ENCODE data around the gene SNX25.

GRCh38 chr4:185225940-185226339, 16.5 kb downstream of the SNX25 start:
- TF ChIP-seq CTCF (IDR thresholded peaks at IDR 0.05), result no peak
- no peak for TF ChIP-seq POLR2A (IDR thresholded peaks at IDR 0.05)
